Mucosa of rectum (tissue), 2 donors: Measurements from ENCODE around the gene AVL9.

ENCODE experiments used
- H3K27ac ChIP-seq, 2 donors: one replicate each; pipeline ENCODE4 v1.7.0; 2013; ENCODE audit warnings: inconsistent platforms in 2 of 2, low read depth in 2 of 2, low read length in 2 of 2
- H3K27me3 ChIP-seq, 2 donors: one replicate each; pipeline ENCODE4 v1.7.0; 2013; ENCODE audit warnings: low read length in 2 of 2; ENCODE audit not compliant: control insufficient read depth in 2 of 2, insufficient read depth in 2 of 2
- H3K36me3 ChIP-seq, 2 donors: one replicate each; pipeline ENCODE4 v1.7.0; 2013; ENCODE audit warnings: low read length in 2 of 2; ENCODE audit not compliant: control insufficient read depth in 2 of 2, insufficient read depth in 2 of 2
- H3K4me1 ChIP-seq, 2 donors: one replicate each; pipeline ENCODE4 v1.7.0; 2013; ENCODE audit warnings: low read length in 2 of 2, mild to moderate bottlenecking in 1 of 2; ENCODE audit not compliant: control insufficient read depth in 2 of 2, insufficient read depth in 2 of 2
- H3K4me3 ChIP-seq, 2 donors: one replicate each; pipeline ENCODE4 v1.7.0; 2013; ENCODE audit warnings: low read length in 2 of 2
- H3K9ac ChIP-seq, 2 donors: one replicate each; pipeline ENCODE4 v1.7.0; 2013; ENCODE audit warnings: low read length in 2 of 2, low read depth in 1 of 2, mild to moderate bottlenecking in 1 of 2
- H3K9me3 ChIP-seq, 2 donors: one replicate each; pipeline ENCODE4 v1.7.0; 2013; ENCODE audit warnings: low read length in 2 of 2; ENCODE audit not compliant: control insufficient read depth in 2 of 2
- donor health status: healthy.
- donor health status: Normal muscosa, but diverticular disease.

Gene AVL9

DNA sequence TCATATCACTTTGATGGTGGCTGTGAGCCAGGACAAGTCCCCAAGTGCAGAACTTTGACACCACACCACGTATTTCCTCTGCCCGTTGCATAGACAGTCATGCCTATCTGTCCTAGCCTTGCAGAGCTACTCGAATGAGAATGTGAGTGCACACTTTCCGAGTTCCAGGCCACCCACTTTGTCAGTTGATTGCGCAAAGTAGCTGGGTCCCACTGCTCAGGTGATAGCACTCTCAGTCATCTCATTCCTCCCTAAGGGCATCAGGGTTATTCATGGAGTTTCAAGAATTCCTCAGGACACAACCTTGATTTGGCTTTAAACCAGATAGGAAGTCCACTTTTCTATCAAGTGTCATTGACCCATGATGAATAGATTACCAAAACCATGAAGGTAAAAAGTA is 24.4 kb upstream of the AVL9 start:
- Histone ChIP-seq H3K9ac (no peak overlapping the region), H3K4me3 (no peak overlapping the region), H3K27me3 (no peaks in the 10 kb centered on the region), H3K27ac (no peak overlapping the region), H3K9me3 (no peaks in the 10 kb centered on the region), H3K4me1 (no peaks in the 10 kb centered on the region), H3K36me3 (no peaks in the 10 kb centered on the region)

DNA sequence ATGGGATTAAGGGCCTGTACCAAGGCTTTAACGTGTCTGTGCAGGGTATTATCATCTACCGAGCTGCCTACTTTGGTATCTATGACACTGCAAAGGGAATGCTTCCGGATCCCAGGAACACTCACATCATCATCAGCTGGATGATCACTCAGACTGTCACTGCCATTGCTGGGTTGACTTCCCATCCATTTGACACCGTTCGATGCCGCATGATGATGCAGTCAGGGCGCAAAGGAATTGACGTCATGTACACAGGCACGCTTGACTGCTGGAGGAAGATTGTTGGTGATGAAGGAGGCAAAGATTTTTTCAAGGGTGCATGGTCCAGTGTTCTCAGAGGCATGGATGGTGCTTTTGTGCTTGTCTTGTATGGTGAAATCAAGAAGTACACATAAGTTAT is 23.3 kb upstream of the AVL9 start:
- no peaks in the 10 kb centered on the region for H3K4me1 ChIP-seq
- no peak overlapping the region for H3K9ac ChIP-seq
- no peaks in the 10 kb centered on the region for H3K9me3 ChIP-seq
- no peaks in the 10 kb centered on the region for H3K36me3 ChIP-seq
- no peak overlapping the region for H3K27ac ChIP-seq
- no peak overlapping the region for H3K4me3 ChIP-seq
- no peaks in the 10 kb centered on the region for H3K27me3 ChIP-seq

DNA sequence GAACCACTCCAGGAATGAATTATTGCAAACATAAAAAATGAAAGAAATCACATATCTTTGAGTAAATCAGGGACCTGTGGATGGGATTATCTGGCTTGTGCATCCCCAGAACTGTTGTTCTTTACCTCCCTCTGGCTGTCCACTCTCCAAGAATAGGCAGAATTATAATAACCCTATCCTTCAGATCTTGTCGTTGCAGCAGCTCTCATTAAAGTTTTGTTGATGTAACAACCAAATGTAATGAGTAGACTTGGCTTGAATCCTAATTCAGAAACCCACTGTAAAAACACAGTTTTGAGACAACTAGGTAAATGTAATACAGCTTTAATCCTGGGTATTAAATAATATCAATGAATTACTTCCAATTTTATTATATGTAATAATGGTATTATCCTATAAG is 21.3 kb upstream of the AVL9 start:
- no peak overlapping the region for H3K9ac ChIP-seq
- H3K4me3 ChIP-seq: no peak overlapping the region
- H3K4me1 ChIP-seq: no peaks in the 10 kb centered on the region
- no peaks in the 10 kb centered on the region for H3K36me3 ChIP-seq
- no peaks in the 10 kb centered on the region for H3K27me3 ChIP-seq
- H3K27ac ChIP-seq: no peak overlapping the region
- H3K9me3 ChIP-seq: no peaks in the 10 kb centered on the region

DNA sequence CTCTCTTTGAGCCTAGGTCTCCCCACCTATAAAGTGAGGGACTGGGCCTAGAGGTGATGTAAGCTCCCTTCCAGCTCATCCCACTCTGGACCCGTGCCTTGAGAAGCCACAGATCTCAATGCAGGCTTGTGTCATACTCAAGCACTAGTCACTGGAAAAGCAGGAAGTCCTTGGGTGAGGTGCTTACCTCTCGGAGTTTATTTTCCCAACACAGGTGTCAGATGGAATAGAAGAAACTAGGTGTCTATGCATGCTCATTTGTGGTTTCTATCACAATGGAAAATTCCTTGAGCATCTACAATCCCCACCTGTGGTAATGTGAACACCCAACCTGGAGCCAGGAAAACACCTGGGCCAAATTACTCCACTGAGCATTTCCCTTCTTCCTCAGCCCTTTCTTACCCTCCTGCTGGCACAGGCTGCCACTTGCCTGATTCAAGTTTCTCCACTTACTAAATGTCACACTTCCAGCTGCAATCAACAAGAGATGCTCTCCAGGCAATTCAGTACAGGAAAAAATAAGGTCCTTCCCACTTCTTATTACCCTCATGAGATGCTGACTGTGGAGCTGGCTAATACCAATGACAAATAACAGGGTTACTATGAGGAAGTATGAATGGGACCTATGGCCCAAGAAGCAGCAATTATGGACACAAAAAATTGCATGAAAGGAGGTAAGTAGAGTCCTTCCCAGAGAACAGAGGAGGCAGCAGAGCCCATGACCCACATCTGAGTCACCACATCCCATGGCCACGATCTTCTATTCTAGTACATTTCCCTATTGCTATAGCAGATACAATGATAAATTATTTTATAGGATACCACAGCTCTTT is 18.3 kb upstream of the AVL9 start:
- no peaks in the 10 kb centered on the region for H3K9me3 ChIP-seq
- H3K27ac ChIP-seq: no peak overlapping the region

DNA sequence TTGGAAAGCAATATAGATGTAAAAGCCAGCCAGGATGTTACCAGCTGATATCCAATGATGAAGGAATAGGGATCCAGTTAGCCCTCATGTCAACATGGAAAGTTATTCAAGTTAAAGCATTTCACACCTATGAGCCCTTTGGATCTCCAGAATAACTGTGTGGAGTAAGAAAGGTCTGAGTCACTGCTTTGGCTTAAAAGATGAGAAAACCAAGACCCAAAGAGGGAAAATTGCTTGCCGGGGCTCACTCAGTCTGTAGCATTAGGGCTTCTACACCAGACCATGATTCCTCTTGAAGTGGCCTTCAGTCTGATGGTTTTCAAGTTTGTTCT is 17.7 kb upstream of the AVL9 start:
- Histone ChIP-seq H3K4me1 (no peaks in the 10 kb centered on the region), H3K9me3 (no peaks in the 10 kb centered on the region), H3K27ac (no peak overlapping the region), H3K4me3 (no peak overlapping the region), H3K27me3 (no peaks in the 10 kb centered on the region), H3K9ac (no peak overlapping the region), H3K36me3 (no peaks in the 10 kb centered on the region)

More for the DNA sequence above, 18.3 kb upstream of the AVL9 start:
- no peaks in the 10 kb centered on the region for H3K4me1 ChIP-seq
- no peak overlapping the region for H3K4me3 ChIP-seq
- no peak overlapping the region for H3K9ac ChIP-seq
- H3K36me3 ChIP-seq: no peaks in the 10 kb centered on the region
- no peaks in the 10 kb centered on the region for H3K27me3 ChIP-seq

DNA sequence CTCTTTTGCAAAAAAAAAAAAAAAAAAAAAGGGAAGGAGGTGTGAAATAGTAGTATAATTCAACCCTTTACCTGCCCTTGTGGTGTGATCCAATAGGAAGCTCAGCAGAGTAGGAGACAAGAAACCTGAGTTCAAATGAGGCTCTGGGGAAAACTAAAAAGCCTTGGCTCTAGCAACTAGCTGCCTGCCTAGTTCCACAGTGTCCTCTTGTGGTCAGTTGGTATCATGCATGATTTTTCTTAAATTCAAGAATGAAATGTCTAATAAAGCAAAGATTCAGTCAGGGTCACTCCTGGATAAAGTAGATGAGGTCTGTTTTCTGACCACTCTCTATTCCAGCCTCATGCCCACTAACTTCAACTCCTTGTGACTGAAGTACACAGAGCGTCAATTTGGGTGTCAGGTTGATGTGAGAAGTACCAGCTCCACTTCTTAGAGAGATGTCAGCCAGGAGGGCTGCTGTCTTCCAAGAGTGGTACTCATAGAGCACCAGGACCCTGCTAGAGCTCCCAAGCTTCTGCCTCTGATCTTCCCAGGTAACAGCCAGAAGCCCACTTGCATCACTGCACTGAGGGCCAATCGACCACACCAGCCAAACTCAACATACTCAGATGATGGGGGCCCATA is 15.6 kb upstream of the AVL9 start:
- H3K27ac ChIP-seq: no peak overlapping the region
- H3K27me3 ChIP-seq: no peaks in the 10 kb centered on the region
- no peaks in the 10 kb centered on the region for H3K4me1 ChIP-seq
- no peaks in the 10 kb centered on the region for H3K36me3 ChIP-seq
- no peak overlapping the region for H3K9ac ChIP-seq
- no peak overlapping the region for H3K4me3 ChIP-seq
- no peaks in the 10 kb centered on the region for H3K9me3 ChIP-seq

DNA sequence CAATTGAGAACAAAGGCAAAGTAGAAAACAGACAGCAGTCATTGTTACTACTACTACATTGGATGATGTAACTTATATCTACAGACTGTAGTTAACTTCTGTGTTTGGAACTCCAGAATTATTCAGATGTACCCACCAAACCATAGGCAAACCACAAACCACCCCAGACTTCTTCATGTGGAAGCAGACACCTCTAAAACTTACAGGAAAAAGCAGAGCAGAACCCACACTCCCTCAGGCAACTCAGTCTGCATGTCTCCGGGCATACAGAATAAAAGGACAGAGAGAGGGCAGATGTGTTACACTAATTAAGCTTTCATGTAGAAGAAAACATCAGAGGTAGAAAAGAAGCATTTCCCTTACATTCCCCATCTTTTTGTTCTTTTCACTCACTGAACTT is 14.1 kb upstream of the AVL9 start:
- H3K27me3 ChIP-seq: no peaks in the 10 kb centered on the region
- no peak overlapping the region for H3K4me3 ChIP-seq
- H3K27ac ChIP-seq: no peak overlapping the region
- no peaks in the 10 kb centered on the region for H3K9me3 ChIP-seq
- H3K4me1 ChIP-seq: no peaks in the 10 kb centered on the region
- peaks cover under 1 to 8% of the 10 kb centered on the region in 2 donors for H3K36me3 ChIP-seq
- H3K9ac ChIP-seq: no peak overlapping the region

DNA sequence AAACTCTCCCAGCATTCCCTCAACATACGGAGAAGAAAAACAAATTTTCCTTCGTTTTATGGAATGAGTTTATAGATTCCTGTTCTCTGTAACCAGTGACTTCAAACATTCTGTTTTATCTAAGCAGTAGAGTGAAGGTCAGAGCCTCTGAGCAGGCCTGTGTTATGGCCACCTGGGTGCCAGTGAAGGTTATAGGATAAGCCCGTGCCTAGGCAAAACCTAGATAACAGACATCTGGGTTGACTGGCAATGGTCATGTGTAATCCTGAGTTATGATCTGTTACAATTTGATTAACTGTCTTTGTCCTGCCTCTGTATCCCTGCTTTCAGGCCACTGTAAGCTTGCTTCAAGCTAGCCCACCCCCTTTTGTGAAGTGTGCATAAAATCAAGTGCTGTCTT is 13.4 kb upstream of the AVL9 start:
- no peaks in the 10 kb centered on the region for H3K4me1 ChIP-seq
- peaks cover 3 to 13% of the 10 kb centered on the region in 2 donors for H3K36me3 ChIP-seq
- no peaks in the 10 kb centered on the region for H3K27me3 ChIP-seq
- no peaks in the 10 kb centered on the region for H3K9me3 ChIP-seq
- H3K9ac ChIP-seq: no peak overlapping the region
- H3K4me3 ChIP-seq: no peak overlapping the region
- no peak overlapping the region for H3K27ac ChIP-seq

DNA sequence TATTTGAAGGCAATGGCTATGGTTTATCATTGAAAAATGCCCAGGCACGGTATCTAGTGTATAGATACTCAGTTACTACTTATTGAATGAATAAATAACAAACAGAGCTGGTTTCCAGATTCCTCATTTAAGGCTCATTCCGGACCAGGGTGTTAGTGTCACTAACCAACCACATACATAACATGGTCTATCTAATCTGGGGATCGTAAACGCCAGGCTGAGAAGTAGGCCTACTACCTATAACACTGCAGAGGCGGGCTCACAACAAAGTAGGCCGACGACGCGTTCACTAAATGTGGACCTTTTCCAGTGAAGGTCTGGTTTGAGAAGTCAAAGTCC is 5.5 kb upstream of the AVL9 start:
- H3K27me3 ChIP-seq: no peaks in the 10 kb centered on the region
- peak overlapping the region; percentile 78 to 82 for H3K9ac ChIP-seq
- H3K4me1 ChIP-seq: peaks cover 7 to 13% of the 10 kb centered on the region in 2 donors
- H3K9me3 ChIP-seq: no peaks in the 10 kb centered on the region
- H3K36me3 ChIP-seq: peaks cover 10 to 16% of the 10 kb centered on the region in 2 donors
- H3K4me3 ChIP-seq: peak overlapping the region; percentile 86 to 96
- H3K27ac ChIP-seq: peak overlapping the region; percentile 83 to 84

DNA sequence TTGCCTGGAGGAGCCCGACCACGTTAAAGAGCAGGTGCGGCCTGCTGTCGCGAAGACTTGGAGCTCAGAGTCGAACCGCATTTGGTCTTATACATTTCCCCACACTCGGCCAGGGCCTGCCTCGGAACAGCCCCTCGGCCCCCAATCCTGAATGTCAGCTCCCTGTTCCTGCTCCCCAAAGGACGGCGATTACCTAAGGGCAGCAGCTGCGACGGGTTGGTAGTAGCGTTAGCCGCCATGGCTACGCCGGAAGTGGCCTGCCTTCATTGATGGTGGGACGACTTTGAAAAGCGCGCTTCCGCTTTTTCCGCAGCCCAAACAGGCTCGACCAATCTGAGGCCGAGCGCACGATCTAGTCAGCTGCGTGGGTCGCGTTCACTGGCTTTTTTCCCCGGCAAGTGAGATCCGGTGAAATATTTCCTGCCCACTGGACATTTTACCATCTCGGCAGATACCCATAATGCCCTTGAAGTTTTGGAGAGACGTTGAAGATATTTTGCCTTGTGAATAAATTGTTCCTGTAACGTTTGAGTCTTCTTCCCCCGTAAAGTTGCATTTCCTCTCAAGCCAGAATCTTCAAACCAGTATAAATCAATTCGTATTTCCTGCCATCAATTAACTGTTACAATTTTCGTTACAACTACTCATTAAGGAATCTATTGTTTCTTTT is 5.0 kb upstream of the AVL9 start, which contains the start of gene LSM5:
LSM5 (minus strand) TSS at position 254 of the 670 bp plus-strand sequence; CDS start at position 239, 15 bp downstream.
- Histone ChIP-seq H3K27me3 (no peaks in the 10 kb centered on the region), H3K36me3 (peaks cover 10 to 11% of the 10 kb centered on the region in 2 donors), H3K9ac (peak within 1 kb of the TSS; percentile 78 to 82), H3K9me3 (no peaks in the 10 kb centered on the region), H3K4me3 (peak within 1 kb of the TSS; percentile 86 to 96), H3K27ac (peak within 1 kb of the TSS; percentile 83 to 84), H3K4me1 (peaks cover 7 to 13% of the 10 kb centered on the region in 2 donors)
